Transverse colon (tissue), 4 donors: Measurements from ENCODE around the gene TAAR5. TPM values are rescaled to one million over a fixed set of nuclear protein-coding genes. Genes with fewer than 3 reads are reported as not detected.
A peak's percentile ranks its signal among the peaks of the same experiment; 100 is the strongest.

Experiments used
- DNase-seq: peaks from one replicate; pipeline ENCODE4 v3.0.0-alpha.2; 2019
- H3K27ac ChIP-seq, 4 donors: fragments of 200-600 bp; sonication (generic); 2 replicates each; pipeline ENCODE4 v1.5.1; 2016 to 2018; ENCODE audit warnings: inconsistent platforms in 4 of 4
- H3K27me3 ChIP-seq: fragments of 200-600 bp; sonication (generic); 2 replicates; pipeline ENCODE4 v1.5.1; 2017; ENCODE audit warnings: inconsistent platforms
- H3K36me3 ChIP-seq, 4 donors: fragments of 200-600 bp; sonication (generic); 2 replicates each; pipeline ENCODE4 v1.5.1; 2017 to 2019; ENCODE audit warnings: inconsistent platforms in 4 of 4
- H3K4me1 ChIP-seq, 4 donors: fragments of 200-600 bp; sonication (generic); 2 replicates each; pipeline ENCODE4 v1.5.1; 2017 to 2020; ENCODE audit warnings: inconsistent platforms in 4 of 4
- H3K4me3 ChIP-seq, 4 donors: fragments of 200-600 bp; sonication (generic); 1 replicate in 1 of 4; 2 replicates in 3 of 4; pipeline versions ENCODE4 v1.5.1 to v1.6.1; 2017 to 2019; ENCODE audit warnings: inconsistent platforms in 4 of 4
- H3K9me3 ChIP-seq, 2 donors: fragments of 200-600 bp; sonication (generic); 2 replicates each; pipeline ENCODE4 v1.5.1; 2017 to 2019; ENCODE audit warnings: inconsistent platforms in 2 of 2
- CTCF ChIP-seq, 5 experiments: fragments of 200-600 bp in 3 of 5; fragments of 450-650 bp in 2 of 5; sonication (generic) in 3 of 5; IDR thresholded peaks; 1 replicate in 2 of 5; 2 replicates in 3 of 5; pipeline ENCODE4 v1.5.1; 2016 to 2017; ENCODE audit warnings: antibody characterized with exemption in 5 of 5, inconsistent platforms in 3 of 5, mild to moderate bottlenecking in 2 of 5, moderate library complexity in 1 of 5
- EP300 ChIP-seq: sonication (generic); formaldehyde crosslinking; IDR thresholded peaks from one replicate; pipeline ENCODE4 v1.6.1; 2017; ENCODE audit warnings: antibody characterized with exemption, low read depth
- POLR2A ChIP-seq: fragments of 450-650 bp; IDR thresholded peaks from one replicate; pipeline ENCODE4 v1.6.1; 2016; ENCODE audit warnings: antibody characterized with exemption, mild to moderate bottlenecking, moderate library complexity
- POLR2AphosphoS5 ChIP-seq, 3 donors: sonication (generic); formaldehyde crosslinking; IDR thresholded peaks; one replicate each; pipeline ENCODE4 v1.6.1; 2016; ENCODE audit warnings: antibody characterized with exemption in 3 of 3
- WGBS, 2 donors: methylation state at CpG; one replicate each; pipeline ENCODE4 v1.1.5; 2018; ENCODE audit warnings: low coverage in 1 of 2; 5-methylcytosine and 5-hydroxymethylcytosine counted together
- in situ Hi-C, 4 donors: fragments of 200-750 bp; cut with MboI; loops; one replicate each; pipeline versions ENCODE4 v1.15.0 to v1.15.1; 2017; ENCODE audit warnings: low sequenced_read_pairs in 3 of 4, low pct_ligation_motif_present in 1 of 4, low pct_unique_long_range_greater_than_20kb in 1 of 4
- intact Hi-C: fragments of 100-400 bp; cut with DNase I; formaldehyde crosslinking; loops from one replicate; pipeline ENCODE4 v1.15.1; 2023; ENCODE audit warnings: low total_unique reads
- total RNA-seq, 4 donors: library from RNA; depleted of rRNA; stranded (reverse); fragments of >200 nt; gene quantifications; one replicate each; pipeline ENCODE4 v1.1.0, GENCODE V29; 2016

TAAR5 gene
- total RNA-seq, 4 donors from 2014 or later, result not detected

GRCh38 chr6:132624175-132624574, 34.6 kb upstream of the TAAR5 start, which contains the start of gene TAAR2:
Gene TAAR2, minus strand, starts transcription at chr6:132624275. Its CDS starts 0 bp downstream, at chr6:132624275.
- H3K27ac ChIP-seq, result no peak within 1 kb of the TSS
- no peaks in the 10 kb centered on the region for H3K4me1 ChIP-seq
- DNase-seq, result no peak
- intact Hi-C loops (no loop called here), in situ Hi-C loops (no loop called here)
- 89% methylated on average over 6 of the region's 6 CpGs; no CpG with 5 or more reads in 1 of the 2 donors for WGBS, 2 donors
- H3K9me3 ChIP-seq, result no peaks in the 10 kb centered on the region
- H3K4me3 ChIP-seq, result no peak within 1 kb of the TSS
- no peaks in the 10 kb centered on the region for H3K36me3 ChIP-seq
- H3K27me3 ChIP-seq, result no peaks in the 10 kb centered on the region
- TF ChIP-seq CTCF (IDR thresholded peaks at IDR 0.05) (no peak), EP300 (no peak), POLR2AphosphoS5 (IDR thresholded peaks at IDR 0.05) (no peak), POLR2A (no peak)

DNA sequence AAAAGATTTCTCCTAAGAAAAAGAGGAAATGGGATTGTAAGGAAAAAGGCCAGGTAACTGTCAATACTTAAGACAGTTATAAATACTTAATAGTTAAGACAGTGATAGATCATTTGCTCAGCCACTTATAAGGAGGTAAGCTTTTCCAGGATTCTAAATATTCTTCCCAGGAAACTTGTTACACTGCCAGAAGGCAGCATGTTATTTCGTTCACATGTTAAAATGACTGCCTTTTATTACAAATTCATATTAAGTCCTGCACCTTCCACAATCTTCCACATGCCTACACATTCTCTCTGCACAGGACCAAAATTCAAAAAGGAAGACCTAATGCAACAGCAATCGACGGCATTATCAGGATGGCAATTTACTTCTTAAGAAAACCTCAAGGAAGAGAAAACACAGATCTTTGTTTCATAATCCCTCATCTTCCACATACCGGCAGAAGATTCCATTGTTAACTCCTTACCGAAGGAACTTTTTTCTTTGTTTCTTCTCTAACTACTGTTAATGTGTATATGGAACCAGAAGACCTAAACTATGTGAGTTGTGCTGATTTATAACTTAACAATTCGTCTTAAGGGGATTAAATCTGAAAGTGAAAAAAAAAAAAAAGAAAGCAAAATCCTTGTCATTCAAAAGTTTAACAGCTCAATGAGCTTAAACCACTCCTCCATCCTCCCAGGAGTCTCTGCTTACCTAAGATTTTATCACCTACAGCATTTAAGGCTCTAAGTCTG, 33.7 kb upstream of the TAAR5 start:
- H3K4me3 ChIP-seq, result no peak overlapping the region
- TF ChIP-seq EP300, result no peak
- TF ChIP-seq POLR2AphosphoS5 (IDR thresholded peaks at IDR 0.05), result no peak
- no peak for TF ChIP-seq CTCF (IDR thresholded peaks at IDR 0.05)
- no peak for TF ChIP-seq POLR2A
- H3K9me3 ChIP-seq, result no peaks in the 10 kb centered on the region
- no peaks in the 10 kb centered on the region for H3K4me1 ChIP-seq
- no peak for DNase-seq
- WGBS, 2 donors, result 47 to 65% methylated on average over 6 of the region's 6 CpGs
- no peaks in the 10 kb centered on the region for H3K27me3 ChIP-seq
- no peak overlapping the region for H3K27ac ChIP-seq
- H3K36me3 ChIP-seq, result no peaks in the 10 kb centered on the region
- in situ Hi-C loops (no loop called here), intact Hi-C loops (no loop called here)

DNA sequence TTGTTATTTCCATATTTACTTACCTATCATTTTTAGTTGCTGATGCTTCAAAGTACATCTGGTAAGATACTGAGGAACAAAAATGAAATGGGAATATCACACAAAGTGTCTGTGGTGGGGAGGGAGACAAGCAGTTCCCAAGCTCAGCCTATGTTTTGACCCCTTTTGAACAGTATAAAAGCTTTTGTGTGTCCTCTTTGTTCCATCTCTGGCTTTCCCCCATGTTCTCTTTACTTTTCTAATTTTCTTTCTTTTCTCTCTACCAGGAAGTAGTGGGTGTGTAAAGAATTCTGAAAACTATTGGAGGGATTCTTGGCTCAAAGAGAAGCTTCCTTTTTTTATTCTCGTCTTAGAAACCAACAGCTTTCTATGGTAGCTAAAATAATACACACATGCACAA, 27.1 kb upstream of the TAAR5 start:
- H3K4me3 ChIP-seq, result no peak overlapping the region
- H3K4me1 ChIP-seq, result peaks cover 0 to 13% (median 6%) of the 10 kb centered on the region in 4 donors
- no peaks in the 10 kb centered on the region for H3K9me3 ChIP-seq
- H3K27ac ChIP-seq, result no peak overlapping the region
- WGBS, 2 donors, result 42 to 60% methylated on average over 1 of the region's 1 CpG
- no peaks in the 10 kb centered on the region for H3K27me3 ChIP-seq
- intact Hi-C loops (no loop called here), in situ Hi-C loops (no loop called here)
- no peak for DNase-seq
- TF ChIP-seq POLR2A, result no peak
- no peak for TF ChIP-seq POLR2AphosphoS5 (IDR thresholded peaks at IDR 0.05)
- TF ChIP-seq EP300, result no peak
- no peak for TF ChIP-seq CTCF (IDR thresholded peaks at IDR 0.05)
- H3K36me3 ChIP-seq, result no peaks in the 10 kb centered on the region

DNA sequence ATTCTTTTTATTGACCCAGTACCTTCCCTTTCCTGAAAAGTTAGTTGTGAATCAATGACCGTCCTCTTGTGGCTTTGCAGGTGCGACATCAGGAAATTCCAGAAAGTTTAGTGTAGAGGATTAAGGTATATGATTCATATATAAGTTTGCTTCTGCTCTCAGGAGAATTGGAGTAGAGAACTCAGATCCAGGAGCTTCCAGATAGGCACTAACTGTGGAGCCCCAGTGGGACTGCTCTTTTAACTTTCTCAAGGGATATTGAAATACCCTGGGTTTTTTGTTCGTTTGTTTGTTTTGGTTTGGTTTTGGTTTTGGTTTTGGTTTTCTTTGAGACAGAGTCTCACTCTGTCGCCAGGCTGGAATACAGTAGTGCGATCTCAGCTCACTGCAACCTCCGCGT, 25.0 kb upstream of the TAAR5 start:
- H3K4me3 ChIP-seq, result peak overlapping the region in 3 of 4 donors; percentile 8 to 31 (median 17)
- 38 to 51% methylated on average over 5 to 7 of the region's 7 CpGs for WGBS, 2 donors

More for the DNA sequence above, 25.0 kb upstream of the TAAR5 start:
- H3K4me1 ChIP-seq, result peaks cover 0 to 13% (median 6%) of the 10 kb centered on the region in 4 donors
- no peak overlapping the region for H3K27ac ChIP-seq
- H3K9me3 ChIP-seq, result no peaks in the 10 kb centered on the region
- H3K36me3 ChIP-seq, result no peaks in the 10 kb centered on the region
- TF ChIP-seq CTCF (IDR thresholded peaks at IDR 0.05), result no peak
- TF ChIP-seq POLR2A, result no peak
- no peak for TF ChIP-seq POLR2AphosphoS5 (IDR thresholded peaks at IDR 0.05)
- no peak for TF ChIP-seq EP300
- no peak for DNase-seq
- intact Hi-C loops, result no loop called here
- in situ Hi-C loops, result no loop called here
- no peaks in the 10 kb centered on the region for H3K27me3 ChIP-seq
